HepG2 (cell line): ENCODE results near the gene RIPK3. TPM values are rescaled to one million over a fixed set of nuclear protein-coding genes. Genes with fewer than 3 reads are reported as not detected.

Source experiments
- AKAP8 ChIP-seq: sonication (generic); formaldehyde crosslinking; IDR thresholded peaks from 2 replicates; pipeline ENCODE4 v1.5.1; 2020; ENCODE audit warnings: mild to moderate bottlenecking, missing genetic modification reagents
- CBX5 ChIP-seq: sonication (generic); formaldehyde crosslinking; IDR thresholded peaks from 2 replicates; pipeline ENCODE4 v1.4.0; 2020; ENCODE audit warnings: missing genetic modification reagents, borderline replicate concordance
- CEBPB ChIP-seq: IDR thresholded peaks from 2 replicates; pipeline ENCODE4 v1.6.1; 2011; ENCODE audit warnings: low read depth, low read length, improper control_type of control experiment, borderline replicate concordance
- GTF3A ChIP-seq: sonication (generic); formaldehyde crosslinking; conservative IDR thresholded peaks from 2 replicates; pipeline ENCODE4 v1.4.0; 2020; ENCODE audit warnings: mild to moderate bottlenecking, missing genetic modification reagents
- HNF1A ChIP-seq, 2 experiments: sonication (generic) in 1 of 2; formaldehyde crosslinking in 1 of 2; IDR thresholded peaks; 2 replicates each; pipeline versions ENCODE4 v1.4.0 to v1.6.1; 2016 to 2020; ENCODE audit warnings: borderline replicate concordance in 1 of 2, low read depth in 1 of 2, mild to moderate bottlenecking in 1 of 2, missing genetic modification reagents in 1 of 2
- MIER2 ChIP-seq: IDR thresholded peaks from 2 replicates; pipeline ENCODE4 v1.6.1; 2016; ENCODE audit warnings: missing biosample characterization, missing genetic modification reagents
- NFYC ChIP-seq: IDR thresholded peaks from 2 replicates; pipeline ENCODE4 v1.6.1; 2016; ENCODE audit warnings: missing genetic modification reagents, missing compliant biosample characterization
- RORA ChIP-seq: sonication (generic); formaldehyde crosslinking; IDR thresholded peaks from 2 replicates; pipeline ENCODE4 v1.5.0; 2020; ENCODE audit warnings: mild to moderate bottlenecking, missing genetic modification reagents, moderate library complexity
- TARDBP ChIP-seq: sonication (generic); formaldehyde crosslinking; IDR thresholded peaks from 2 replicates; pipeline ENCODE4 v1.8.0; 2022; ENCODE audit warnings: mild to moderate bottlenecking, missing genetic modification reagents
- ZBTB33 ChIP-seq: sonication (generic); formaldehyde crosslinking; IDR thresholded peaks from 2 replicates; pipeline ENCODE4 v1.4.0; 2020; ENCODE audit warnings: missing genetic modification reagents
- ZFP90 ChIP-seq: sonication (generic); formaldehyde crosslinking; IDR thresholded peaks from 2 replicates; pipeline ENCODE4 v1.8.0; 2022; ENCODE audit warnings: missing genetic modification reagents, mild to moderate bottlenecking, inconsistent platforms, borderline replicate concordance
- ZNF337 ChIP-seq: sonication (generic); formaldehyde crosslinking; IDR thresholded peaks from 2 replicates; pipeline ENCODE4 v1.5.1; 2020; ENCODE audit warnings: missing genetic modification reagents, low read depth, mild to moderate bottlenecking, borderline replicate concordance
- ZNF431 ChIP-seq: sonication (generic); formaldehyde crosslinking; IDR thresholded peaks from 2 replicates; pipeline ENCODE4 v1.9.0; 2022; ENCODE audit warnings: missing genetic modification reagents, low read depth, mild to moderate bottlenecking, borderline replicate concordance
- ZNF777 ChIP-seq: sonication (generic); formaldehyde crosslinking; IDR thresholded peaks from 2 replicates; pipeline ENCODE4 v1.4.0; 2020; ENCODE audit warnings: missing genetic modification reagents
- polyA plus RNA-seq, 8 experiments: library from polyadenylated mRNA; depleted of rRNA in 3 of 8; stranded (reverse) in 7 of 8; unstranded in 1 of 8; fragments of >200 nt; fragmentation: Illumina TruSeq in 4 of 8; extraction: Trizol in 4 of 8; gene quantifications; 2 replicates each; pipeline versions ENCODE4 v1.2.1 to v1.2.3, GENCODE V29; 2011 to 2016; ENCODE audit warnings: low read depth in 4 of 8, missing spikeins in 1 of 8, mixed read lengths in 1 of 8; ENCODE audit not compliant: insufficient read depth in 1 of 8
- total RNA-seq, 5 experiments: library from RNA; depleted of rRNA; stranded (reverse); fragments of >200 nt; fragmentation: Illumina TruSeq; extraction: Trizol; gene quantifications; 2 replicates each; pipeline ENCODE4 v1.2.3, GENCODE V29; 2016; ENCODE audit warnings: low read depth in 1 of 5
- TF ChIP-seq, protein P1 (sequence below): IDR thresholded peaks from 2 replicates; pipeline ENCODE4 v1.4.0; 2020; ENCODE audit warnings: mild to moderate bottlenecking, missing genetic modification reagents
- TF ChIP-seq, protein P2 (sequence below): sonication (generic); formaldehyde crosslinking; conservative IDR thresholded peaks from 2 replicates; pipeline ENCODE4 v1.5.0; 2020; ENCODE audit warnings: missing genetic modification reagents

The RIPK3 gene
- total and polyA plus RNA-seq, 2 of the 13 experiments (the other 11 are each of a cell fraction or from before 2014, with no cell fraction given) = not detected

GRCh38 chr14:24365600-24366412 is 26.0 kb upstream of the RIPK3 start (continued):
- no peak for TF ChIP-seq ZNF337 (CRISPR knock-in tag)
- peak; percentile 91; the same call in 1 of the 2 replicates for TF ChIP-seq GTF3A (CRISPR knock-in tag)
- no peak for TF ChIP-seq ZNF431 (CRISPR knock-in tag)
- TF ChIP-seq TARDBP (CRISPR knock-in tag) = peak; percentile 91
- TF ChIP-seq MIER2 (CRISPR knock-in tag) = peak; percentile 85; the same call in 1 of the 2 replicates
- no peak for TF ChIP-seq CEBPB
- TF ChIP-seq CBX5 (CRISPR knock-in tag) = peak; percentile 97
- peak; percentile 40 for TF ChIP-seq NFYC (CRISPR knock-in tag)
- no peak for TF ChIP-seq HNF1A (IDR thresholded peaks at IDR 0.05; ENCODE audit: low read depth)
- peak; percentile 38; the same call in 1 of the 2 replicates for TF ChIP-seq HNF1A (CRISPR knock-in tag; IDR thresholded peaks at IDR 0.05; ENCODE audit: borderline replicate concordance)
- peak; percentile 81 for TF ChIP-seq ZBTB33 (CRISPR knock-in tag)
- 0 out of 2 replicates have a peak, but pooled peaks have one; percentile 78 for TF ChIP-seq AKAP8
- TF ChIP-seq, protein P1, sequence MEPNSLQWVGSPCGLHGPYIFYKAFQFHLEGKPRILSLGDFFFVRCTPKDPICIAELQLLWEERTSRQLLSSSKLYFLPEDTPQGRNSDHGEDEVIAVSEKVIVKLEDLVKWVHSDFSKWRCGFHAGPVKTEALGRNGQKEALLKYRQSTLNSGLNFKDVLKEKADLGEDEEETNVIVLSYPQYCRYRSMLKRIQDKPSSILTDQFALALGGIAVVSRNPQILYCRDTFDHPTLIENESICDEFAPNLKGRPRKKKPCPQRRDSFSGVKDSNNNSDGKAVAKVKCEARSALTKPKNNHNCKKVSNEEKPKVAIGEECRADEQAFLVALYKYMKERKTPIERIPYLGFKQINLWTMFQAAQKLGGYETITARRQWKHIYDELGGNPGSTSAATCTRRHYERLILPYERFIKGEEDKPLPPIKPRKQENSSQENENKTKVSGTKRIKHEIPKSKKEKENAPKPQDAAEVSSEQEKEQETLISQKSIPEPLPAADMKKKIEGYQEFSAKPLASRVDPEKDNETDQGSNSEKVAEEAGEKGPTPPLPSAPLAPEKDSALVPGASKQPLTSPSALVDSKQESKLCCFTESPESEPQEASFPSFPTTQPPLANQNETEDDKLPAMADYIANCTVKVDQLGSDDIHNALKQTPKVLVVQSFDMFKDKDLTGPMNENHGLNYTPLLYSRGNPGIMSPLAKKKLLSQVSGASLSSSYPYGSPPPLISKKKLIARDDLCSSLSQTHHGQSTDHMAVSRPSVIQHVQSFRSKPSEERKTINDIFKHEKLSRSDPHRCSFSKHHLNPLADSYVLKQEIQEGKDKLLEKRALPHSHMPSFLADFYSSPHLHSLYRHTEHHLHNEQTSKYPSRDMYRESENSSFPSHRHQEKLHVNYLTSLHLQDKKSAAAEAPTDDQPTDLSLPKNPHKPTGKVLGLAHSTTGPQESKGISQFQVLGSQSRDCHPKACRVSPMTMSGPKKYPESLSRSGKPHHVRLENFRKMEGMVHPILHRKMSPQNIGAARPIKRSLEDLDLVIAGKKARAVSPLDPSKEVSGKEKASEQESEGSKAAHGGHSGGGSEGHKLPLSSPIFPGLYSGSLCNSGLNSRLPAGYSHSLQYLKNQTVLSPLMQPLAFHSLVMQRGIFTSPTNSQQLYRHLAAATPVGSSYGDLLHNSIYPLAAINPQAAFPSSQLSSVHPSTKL = peak; percentile 80
- no peak for TF ChIP-seq RORA
- TF ChIP-seq ZNF777 (CRISPR knock-in tag) = peak; percentile 88
- TF ChIP-seq, protein P2, sequence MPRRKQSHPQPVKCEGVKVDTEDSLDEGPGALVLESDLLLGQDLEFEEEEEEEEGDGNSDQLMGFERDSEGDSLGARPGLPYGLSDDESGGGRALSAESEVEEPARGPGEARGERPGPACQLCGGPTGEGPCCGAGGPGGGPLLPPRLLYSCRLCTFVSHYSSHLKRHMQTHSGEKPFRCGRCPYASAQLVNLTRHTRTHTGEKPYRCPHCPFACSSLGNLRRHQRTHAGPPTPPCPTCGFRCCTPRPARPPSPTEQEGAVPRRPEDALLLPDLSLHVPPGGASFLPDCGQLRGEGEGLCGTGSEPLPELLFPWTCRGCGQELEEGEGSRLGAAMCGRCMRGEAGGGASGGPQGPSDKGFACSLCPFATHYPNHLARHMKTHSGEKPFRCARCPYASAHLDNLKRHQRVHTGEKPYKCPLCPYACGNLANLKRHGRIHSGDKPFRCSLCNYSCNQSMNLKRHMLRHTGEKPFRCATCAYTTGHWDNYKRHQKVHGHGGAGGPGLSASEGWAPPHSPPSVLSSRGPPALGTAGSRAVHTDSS (CRISPR knock-in tag) = peak; percentile 94; the same call in 1 of the 2 replicates
- TF ChIP-seq ZFP90 (CRISPR knock-in tag) = peak; percentile 89
